PFSK-1 (cell line): ENCODE data around the gene APOF.

Source experiments
- FOXP2 ChIP-seq: optimal IDR thresholded peaks from 2 replicates; pipeline ENCODE3; 2011; ENCODE audit warnings: borderline replicate concordance, control low read depth, inconsistent platforms; ENCODE audit not compliant: insufficient read depth; ENCODE audit errors: extremely low read length, extremely low read depth
- POLR2AphosphoS5 ChIP-seq: IDR thresholded peaks from 2 replicates; pipeline ENCODE4 v1.6.1; 2012; ENCODE audit warnings: low read depth, mild to moderate bottlenecking, control low read depth, low read length, moderate library complexity
- REST ChIP-seq, 2 experiments: IDR thresholded peaks; 2 replicates each; pipeline versions ENCODE4 v1.6.1 to v1.8.0; 2011 to 2012; ENCODE audit warnings: low read depth in 2 of 2, low read length in 2 of 2, control low read depth in 1 of 2, inconsistent platforms in 1 of 2, mild to moderate bottlenecking in 1 of 2, moderate library complexity in 1 of 2; ENCODE audit not compliant: insufficient read depth in 1 of 2
- SIN3A ChIP-seq: IDR thresholded peaks from 2 replicates; pipeline ENCODE4 v1.6.1; 2012; ENCODE audit warnings: mild to moderate bottlenecking, low read length, moderate library complexity, borderline replicate concordance; ENCODE audit not compliant: insufficient read depth
- TAF1 ChIP-seq: IDR thresholded peaks from 2 replicates; pipeline ENCODE4 v1.6.1; 2012; ENCODE audit warnings: low read length, control low read depth, borderline replicate concordance; ENCODE audit not compliant: insufficient read depth

The APOF gene

DNA sequence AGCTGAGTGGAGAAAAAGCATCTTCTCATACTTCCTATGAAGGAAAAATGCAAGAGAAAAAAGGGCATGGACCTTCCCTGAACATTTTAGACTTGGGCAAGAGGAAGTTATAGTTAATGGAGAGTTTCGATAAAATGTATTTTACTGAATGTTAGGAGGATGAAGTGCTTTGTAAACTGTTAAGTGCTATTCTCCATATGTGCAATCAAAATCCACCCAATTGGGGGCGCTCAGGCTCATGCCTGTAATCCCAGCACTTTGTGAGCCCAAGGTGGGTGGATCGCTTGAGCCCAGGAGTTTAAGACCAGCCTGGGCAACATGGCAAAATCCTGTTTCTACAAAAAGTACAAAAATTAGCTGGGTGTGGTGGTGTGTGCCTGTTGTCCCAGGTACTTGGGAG is 45.0 kb downstream of the APOF start:
- TF ChIP-seq SIN3A (no peak), REST (IDR thresholded peaks at IDR 0.05; ENCODE audit: insufficient read depth in 1 of 2, low read depth in 2 of 2, low read length in 2 of 2) (no peak), POLR2AphosphoS5 (no peak), TAF1 (no peak), FOXP2 (no peak)

DNA sequence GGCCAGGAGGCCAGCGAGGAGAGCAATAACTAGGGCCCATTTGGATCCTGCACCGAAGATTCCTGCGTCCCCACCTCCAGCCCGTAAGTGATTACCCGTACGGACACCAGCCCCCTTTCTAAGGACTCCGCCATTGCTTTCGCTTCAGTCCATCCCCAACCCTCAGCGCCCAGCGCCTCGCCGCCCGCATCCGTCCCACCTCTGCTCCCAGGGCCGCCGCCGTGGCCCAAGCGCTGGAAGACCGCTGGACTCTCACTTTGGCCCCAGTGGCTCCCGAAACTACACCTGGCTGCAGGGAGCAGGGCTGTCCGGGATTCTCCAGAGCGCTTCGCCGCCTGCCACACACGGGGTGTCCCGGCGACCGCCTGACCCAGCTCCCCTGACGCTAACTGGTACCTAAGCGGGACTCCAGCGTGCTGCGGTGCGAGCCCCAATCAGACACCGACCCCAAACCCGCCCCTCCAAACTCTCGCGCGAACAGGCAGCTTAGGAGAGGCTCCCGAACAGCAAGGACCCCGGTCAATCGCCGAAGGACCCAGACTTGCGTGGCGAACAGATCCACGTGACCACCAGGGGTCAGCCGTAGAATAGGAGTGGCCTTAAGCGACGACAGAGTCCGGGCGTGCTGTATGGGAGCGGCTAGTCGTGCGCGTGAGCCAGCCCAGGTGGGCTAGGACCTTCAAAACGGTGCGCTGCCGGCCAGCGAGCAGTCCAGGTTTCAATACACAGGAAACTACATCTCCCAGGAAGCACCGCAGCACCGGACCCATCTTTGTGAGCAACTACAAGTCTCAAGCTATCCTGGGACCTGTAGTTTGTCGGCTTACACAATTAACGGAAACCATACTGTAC is 46.8 kb downstream of the APOF start, which contains the start of gene CNPY2:
TSS of gene CNPY2 (minus strand) at position 367 of the 852 bp plus-strand sequence. CDS start 771 bp downstream, outside the sequence.
- TF ChIP-seq FOXP2, result peak; percentile 74
- no peak for TF ChIP-seq SIN3A
- TF ChIP-seq REST (IDR thresholded peaks at IDR 0.05; ENCODE audit: insufficient read depth in 1 of 2, low read depth in 2 of 2, low read length in 2 of 2), result no peak
- TF ChIP-seq TAF1, result peak; percentile 58
- TF ChIP-seq POLR2AphosphoS5, result peak; percentile 76

GRCh38 chr12:56315249-56315621 is 47.4 kb downstream of the APOF start:
- TF ChIP-seq SIN3A (no peak), TAF1 (no peak)

DNA sequence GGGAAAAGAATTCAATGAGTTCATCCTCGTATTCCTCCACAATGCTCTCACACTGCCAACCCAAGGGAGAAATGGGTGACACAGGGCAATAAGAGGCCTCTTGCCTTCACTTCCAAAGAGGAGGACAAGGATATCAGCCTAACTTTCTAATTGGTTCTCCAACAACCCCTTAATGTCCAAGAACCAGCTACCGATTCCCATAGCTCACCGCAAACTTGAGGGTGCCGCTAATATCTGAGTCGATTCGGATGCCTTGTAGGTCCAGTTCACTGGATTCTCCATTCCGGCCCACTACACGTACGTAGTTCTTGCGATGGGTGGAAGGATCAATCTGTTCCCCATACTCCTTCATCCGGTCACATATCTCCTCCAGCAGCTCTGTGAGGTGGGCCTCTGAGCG is 51.7 kb downstream of the APOF start:
- no peak for TF ChIP-seq FOXP2
- TF ChIP-seq POLR2AphosphoS5, result peak; percentile 49; the same call in 1 of the 2 replicates
- TF ChIP-seq REST (IDR thresholded peaks at IDR 0.05; ENCODE audit: insufficient read depth in 1 of 2, low read depth in 2 of 2, low read length in 2 of 2), result no peak
- no peak for TF ChIP-seq TAF1
- no peak for TF ChIP-seq SIN3A
